Neuronal stem cell (in vitro differentiated cells): ENCODE results near the gene TNNT1.
A peak's percentile ranks its signal among the peaks of the same experiment; 100 is the strongest.

Experiments
- DNase-seq: peaks from one replicate; pipeline ENCODE4 v3.0.0-alpha.2; 2013; ENCODE audit warnings: low spot score
- H2AFZ ChIP-seq: one replicate; pipeline ENCODE4 v1.6.1; 2013; ENCODE audit warnings: mild to moderate bottlenecking, low read length, inconsistent platforms
- H2AK5ac ChIP-seq: 2 replicates; pipeline ENCODE4 v1.6.1; 2013; ENCODE audit warnings: low read depth, mild to moderate bottlenecking, inconsistent platforms, low read length, moderate library complexity, mixed read lengths
- H2BK120ac ChIP-seq: 2 replicates; pipeline ENCODE4 v1.6.1; 2013; ENCODE audit warnings: low read depth, mild to moderate bottlenecking, inconsistent platforms, low read length, moderate library complexity, mixed read lengths
- H2BK12ac ChIP-seq: one replicate; pipeline ENCODE4 v1.6.1; 2013; ENCODE audit warnings: low read length, inconsistent platforms
- H2BK15ac ChIP-seq: 2 replicates; pipeline ENCODE4 v1.6.1; 2013; ENCODE audit warnings: mild to moderate bottlenecking, low read length, inconsistent platforms, mixed read lengths
- H2BK5ac ChIP-seq: one replicate; pipeline ENCODE4 v1.6.1; 2013; ENCODE audit warnings: inconsistent platforms, mild to moderate bottlenecking, low read length, moderate library complexity
- H3K14ac ChIP-seq: one replicate; pipeline ENCODE4 v1.6.1; 2013; ENCODE audit warnings: low read length, inconsistent platforms
- H3K18ac ChIP-seq: 2 replicates; pipeline ENCODE4 v1.6.1; 2013; ENCODE audit warnings: low read length, inconsistent platforms
- H3K23ac ChIP-seq: 2 replicates; pipeline ENCODE4 v1.6.1; 2013; ENCODE audit warnings: low read depth, mild to moderate bottlenecking, mixed read lengths, low read length, inconsistent platforms; ENCODE audit not compliant: poor library complexity
- H3K27ac ChIP-seq: replicated peaks from 3 replicates; pipeline ENCODE4 v1.5.1; 2013; ENCODE audit warnings: low read length, inconsistent platforms
- H3K27me3 ChIP-seq, 3 experiments: 2 replicates each; pipeline ENCODE4 v1.6.1; 2013; ENCODE audit warnings: low read length in 3 of 3, mild to moderate bottlenecking in 2 of 3, inconsistent platforms in 1 of 3, low read depth in 1 of 3, mixed read lengths in 1 of 3, moderate library complexity in 1 of 3; ENCODE audit not compliant: control insufficient read depth in 3 of 3, insufficient read depth in 3 of 3
- H3K36me3 ChIP-seq, 2 donors: replicated peaks in 1 of 2; 2 replicates each; pipeline ENCODE4 v1.6.1; 2013; ENCODE audit warnings: low read length in 2 of 2; ENCODE audit not compliant: control insufficient read depth in 2 of 2, insufficient read depth in 2 of 2
- H3K4ac ChIP-seq: 2 replicates; pipeline ENCODE4 v1.6.1; 2013; ENCODE audit warnings: inconsistent platforms, mild to moderate bottlenecking, low read length, moderate library complexity
- H3K4me1 ChIP-seq, 2 donors: 1 replicate in 1 of 2; 2 replicates in 1 of 2; pipeline ENCODE4 v1.6.1; 2013; ENCODE audit warnings: low read length in 2 of 2, low read depth in 1 of 2; ENCODE audit not compliant: control insufficient read depth in 2 of 2, insufficient read depth in 1 of 2
- H3K4me2 ChIP-seq: one replicate; pipeline ENCODE4 v1.6.1; 2013; ENCODE audit warnings: mild to moderate bottlenecking, low read length, inconsistent platforms; ENCODE audit not compliant: insufficient read depth, poor library complexity, severe bottlenecking
- H3K4me3 ChIP-seq, 2 donors: 2 replicates each; pipeline ENCODE4 v1.5.1; 2013; ENCODE audit warnings: low read length in 2 of 2, mild to moderate bottlenecking in 2 of 2, inconsistent platforms in 1 of 2, moderate library complexity in 1 of 2
- H3K79me1 ChIP-seq: one replicate; pipeline ENCODE4 v1.6.1; 2013; ENCODE audit warnings: low read depth, mild to moderate bottlenecking, inconsistent platforms, low read length, moderate library complexity
- H3K9ac ChIP-seq: one replicate; pipeline ENCODE4 v1.6.1; 2013; ENCODE audit warnings: mild to moderate bottlenecking, low read depth, low read length, inconsistent platforms; ENCODE audit not compliant: poor library complexity
- H3K9me3 ChIP-seq, 2 donors: replicated peaks in 1 of 2; 2 replicates each; pipeline versions ENCODE3 to v1.6.1; 2013; ENCODE audit warnings: low read length in 2 of 2, mild to moderate bottlenecking in 2 of 2, inconsistent platforms in 1 of 2, low read depth in 1 of 2, mixed read lengths in 1 of 2, moderate library complexity in 1 of 2; ENCODE audit not compliant: control insufficient read depth in 2 of 2, insufficient read depth in 1 of 2
- H4K8ac ChIP-seq: one replicate; pipeline ENCODE4 v1.6.1; 2013; ENCODE audit warnings: low read depth, mild to moderate bottlenecking, inconsistent platforms, low read length, moderate library complexity
- H4K91ac ChIP-seq: one replicate; pipeline ENCODE4 v1.6.1; 2013; ENCODE audit warnings: low read length, low read depth, mild to moderate bottlenecking, inconsistent platforms; ENCODE audit not compliant: poor library complexity
- WGBS, 2 donors: extraction: QIAGEN DNeasy Blood & Tissue Kit; methylation state at CpG; one replicate each; pipeline ENCODE4 v1.1.7; 2013; ENCODE audit warnings: missing lambda C conversion rate in 2 of 2, mixed read lengths in 1 of 2; ENCODE audit not compliant: insufficient read length in 2 of 2, insufficient replicate concordance in 1 of 2; ENCODE audit errors: extremely low coverage in 2 of 2; 5-methylcytosine and 5-hydroxymethylcytosine counted together

The TNNT1 gene

DNA sequence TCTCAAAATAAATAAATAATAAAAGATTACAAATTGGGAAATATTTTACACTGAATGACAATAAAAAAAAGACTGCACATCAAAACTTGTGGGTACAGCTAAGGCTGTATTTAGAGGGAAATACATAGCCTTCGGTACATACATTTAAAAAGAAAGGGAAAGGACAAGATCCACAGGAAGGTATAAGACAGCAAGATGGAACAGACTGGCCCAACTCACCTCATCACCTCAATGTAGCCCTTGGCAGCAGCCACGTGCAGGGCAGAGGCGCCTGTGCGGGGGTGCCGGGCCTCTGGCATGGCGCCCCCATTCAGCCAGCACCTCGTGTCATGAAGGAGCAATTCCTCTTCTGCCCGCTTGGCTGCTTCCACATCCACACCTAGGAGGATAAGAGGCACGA lies 45.8 kb downstream of the TNNT1 start:
- no peak overlapping the region for H3K4me2 ChIP-seq
- H2AFZ ChIP-seq, result no peak overlapping the region
- no peak overlapping the region for H3K18ac ChIP-seq
- no peak overlapping the region for H2BK5ac ChIP-seq
- WGBS, 2 donors, result no CpG with 5 or more reads among the region's 9 CpGs
- H3K9me3 ChIP-seq, result peaks cover 6 to 7% of the 10 kb centered on the region in 2 donors
- peaks cover 20 to 51% of the 10 kb centered on the region in 2 donors for H3K36me3 ChIP-seq
- H4K8ac ChIP-seq, result no peak overlapping the region
- H3K9ac ChIP-seq, result no peak overlapping the region
- DNase-seq, result no peak
- H3K27ac ChIP-seq, result no peak overlapping the region
- H3K4me3 ChIP-seq, result peak overlapping the region in 1 of 2 donors; percentile 47
- no peak overlapping the region for H2AK5ac ChIP-seq
- no peak overlapping the region for H3K14ac ChIP-seq
- no peak overlapping the region for H2BK12ac ChIP-seq
- H2BK120ac ChIP-seq, result no peak overlapping the region
- no peak overlapping the region for H2BK15ac ChIP-seq
- H3K4ac ChIP-seq, result no peak overlapping the region
- no peaks in the 10 kb centered on the region for H3K27me3 ChIP-seq
- no peaks in the 10 kb centered on the region for H3K4me1 ChIP-seq
- H3K23ac ChIP-seq, result no peak overlapping the region
- H4K91ac ChIP-seq, result no peak overlapping the region
- peaks cover 10% of the 10 kb centered on the region for H3K79me1 ChIP-seq

DNA sequence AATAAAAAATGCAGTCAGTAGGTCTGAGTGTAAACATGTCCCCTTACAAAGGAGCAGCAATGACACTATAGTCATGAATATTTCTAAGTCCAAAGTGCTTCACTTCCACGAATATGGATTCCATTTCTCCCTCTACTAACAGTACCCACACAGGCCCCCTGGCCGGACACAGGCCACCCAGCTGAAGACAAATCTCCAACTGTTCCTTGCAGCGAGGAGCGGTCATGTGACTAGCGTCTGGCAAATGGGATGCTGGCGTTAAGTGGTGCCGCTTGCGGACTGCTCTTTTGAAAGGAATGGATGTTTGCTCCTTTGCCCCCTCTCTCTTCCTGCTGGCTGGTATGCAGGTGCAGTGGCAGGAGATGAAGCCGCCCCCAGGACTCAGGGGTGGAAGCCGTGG lies 47.7 kb downstream of the TNNT1 start:
- Histone ChIP-seq H2AFZ (no peak overlapping the region), H2BK120ac (no peak overlapping the region), H4K91ac (no peak overlapping the region), H3K4me3 (no peak overlapping the region), H3K4ac (no peak overlapping the region), H3K14ac (no peak overlapping the region), H2AK5ac (no peak overlapping the region), H3K27ac (no peak overlapping the region), H3K4me2 (no peak overlapping the region), H3K27me3 (no peaks in the 10 kb centered on the region), H3K9me3 (peaks cover 5 to 6% of the 10 kb centered on the region in 2 donors), H3K18ac (no peak overlapping the region), H2BK15ac (no peak overlapping the region), H3K23ac (peak overlapping the region; percentile 26), H2BK12ac (no peak overlapping the region), H4K8ac (no peak overlapping the region), H3K4me1 (no peaks in the 10 kb centered on the region), H3K9ac (no peak overlapping the region), H3K79me1 (peaks cover 12% of the 10 kb centered on the region), H2BK5ac (no peak overlapping the region), H3K36me3 (peaks cover 16 to 43% of the 10 kb centered on the region in 2 donors)
- DNase-seq, result no peak
- no CpG with 5 or more reads among the region's 10 CpGs for WGBS, 2 donors

DNA sequence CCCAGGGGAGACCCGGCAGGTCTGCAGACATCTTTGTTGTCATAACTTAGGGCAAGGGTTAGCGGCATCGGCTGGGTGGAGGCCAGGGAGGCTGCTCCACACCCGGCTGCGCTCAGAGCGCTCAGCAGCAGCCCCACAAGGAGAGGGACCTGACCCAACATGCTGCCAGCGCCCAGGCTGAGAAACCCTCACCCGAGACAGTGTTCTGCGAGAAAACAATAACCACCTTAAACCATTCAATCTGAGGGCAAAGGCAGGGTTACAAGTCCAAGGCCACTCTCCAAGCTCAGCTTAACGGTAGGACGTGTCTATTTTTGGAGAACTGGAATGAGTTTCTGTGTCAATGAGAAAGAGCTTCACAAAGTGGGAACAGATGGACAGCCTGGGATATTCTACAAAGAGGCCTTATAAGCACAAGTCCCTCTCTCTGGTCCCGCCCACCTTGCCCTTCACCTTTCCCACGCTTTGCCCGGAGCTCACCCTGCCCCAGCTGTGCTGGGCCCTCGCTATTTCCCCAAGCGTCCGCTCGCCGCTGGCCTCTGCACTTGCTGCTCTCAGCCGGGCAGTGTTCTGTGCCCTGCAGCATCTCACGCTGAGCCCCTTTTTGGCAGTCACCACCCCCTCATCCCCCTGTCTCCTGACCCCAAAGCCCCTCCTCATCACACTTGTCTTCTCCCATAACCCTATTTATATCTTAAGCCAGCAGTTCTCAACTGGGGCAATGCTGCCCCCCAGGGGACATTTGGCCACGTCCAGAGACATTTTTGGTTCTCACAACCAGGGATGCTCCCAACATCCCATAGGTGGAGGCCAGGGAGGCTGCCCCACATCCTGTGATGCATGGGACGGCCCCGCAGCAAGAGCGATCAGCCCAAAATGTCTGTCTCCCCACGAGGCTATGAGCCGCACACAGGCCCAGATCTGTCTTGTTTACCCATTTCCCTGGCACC lies 49.2 kb downstream of the TNNT1 start:
- no CpG with 5 or more reads among the region's 27 CpGs for WGBS, 2 donors
- Histone ChIP-seq H3K23ac (no peak overlapping the region), H4K91ac (no peak overlapping the region), H3K27ac (no peak overlapping the region), H3K9me3 (peaks cover 5 to 6% of the 10 kb centered on the region in 2 donors), H3K4ac (no peak overlapping the region), H2BK5ac (peak overlapping the region; percentile 66), H3K79me1 (peaks cover 12% of the 10 kb centered on the region), H2BK120ac (no peak overlapping the region), H3K4me3 (no peak overlapping the region), H2BK15ac (no peak overlapping the region), H2AFZ (no peak overlapping the region), H3K4me1 (peaks cover 0 to 7% of the 10 kb centered on the region in 2 donors), H2AK5ac (no peak overlapping the region), H3K36me3 (peaks cover 16 to 48% of the 10 kb centered on the region in 2 donors), H3K9ac (peak overlapping the region; percentile 47), H4K8ac (no peak overlapping the region), H3K4me2 (no peak overlapping the region), H2BK12ac (no peak overlapping the region), H3K18ac (no peak overlapping the region), H3K27me3 (no peaks in the 10 kb centered on the region), H3K14ac (no peak overlapping the region)
- DNase-seq, result no peak

DNA sequence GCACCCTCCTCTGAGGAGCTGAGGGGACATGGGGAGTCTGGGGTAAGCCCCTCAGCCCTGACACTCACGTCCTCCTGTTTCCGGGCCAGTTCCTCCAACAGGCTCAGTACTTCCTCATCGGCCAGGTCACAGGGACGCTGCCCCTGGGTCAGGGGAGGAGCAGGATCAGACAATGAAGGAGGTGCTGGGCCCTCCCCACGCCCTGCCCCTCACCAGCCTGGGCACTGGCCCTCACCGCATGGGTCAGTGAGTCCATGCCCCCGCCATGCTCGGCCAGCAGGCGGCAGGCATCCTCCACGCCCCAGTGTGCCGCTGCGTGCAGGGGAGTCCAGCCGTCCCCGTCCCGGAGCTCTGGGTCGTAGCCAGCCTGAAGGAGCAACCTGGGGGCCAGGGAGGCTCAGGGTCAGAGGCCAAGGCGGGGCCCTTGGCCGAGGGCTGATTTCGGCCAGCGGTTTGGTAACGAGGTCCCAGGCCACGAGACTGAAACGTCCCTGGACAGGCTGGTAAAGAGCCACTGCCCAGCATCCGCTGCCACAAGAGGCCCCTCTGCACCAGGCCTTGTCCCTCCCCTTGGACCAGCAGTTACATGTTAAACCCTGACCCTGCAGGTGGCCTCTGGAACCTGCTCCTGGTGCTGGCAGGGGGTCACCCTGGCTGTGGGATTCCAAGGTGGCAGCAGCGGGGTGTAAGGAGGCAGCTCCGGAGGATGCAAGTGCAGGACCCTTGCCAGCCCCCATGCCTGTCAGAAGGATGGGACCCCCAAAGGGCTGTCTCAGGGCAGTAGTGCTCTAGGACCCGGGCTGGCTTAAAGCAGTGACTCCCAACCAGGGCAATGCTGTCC lies 50.1 kb downstream of the TNNT1 start:
- H3K4me2 ChIP-seq, result no peak overlapping the region
- H4K91ac ChIP-seq, result no peak overlapping the region
- peak overlapping the region; percentile 66 for H2BK5ac ChIP-seq
- DNase-seq, result no peak
- no peak overlapping the region for H3K4me3 ChIP-seq
- peaks cover 16 to 54% of the 10 kb centered on the region in 2 donors for H3K36me3 ChIP-seq
- H3K79me1 ChIP-seq, result peaks cover 12% of the 10 kb centered on the region
- H3K4me1 ChIP-seq, result peaks cover 0 to 12% of the 10 kb centered on the region in 2 donors
- H3K9ac ChIP-seq, result peak overlapping the region; percentile 50
- WGBS, 2 donors, result no CpG with 5 or more reads among the region's 27 CpGs
- no peak overlapping the region for H2BK15ac ChIP-seq
- H3K4ac ChIP-seq, result no peak overlapping the region
- peaks cover 5 to 6% of the 10 kb centered on the region in 2 donors for H3K9me3 ChIP-seq
- H3K23ac ChIP-seq, result peak overlapping the region; percentile 65
- peak overlapping the region; percentile 64 for H3K18ac ChIP-seq
- H3K27me3 ChIP-seq, result no peaks in the 10 kb centered on the region
- no peak overlapping the region for H3K27ac ChIP-seq
- H2AFZ ChIP-seq, result no peak overlapping the region
- H2BK12ac ChIP-seq, result no peak overlapping the region
- no peak overlapping the region for H4K8ac ChIP-seq
- no peak overlapping the region for H2BK120ac ChIP-seq
- H2AK5ac ChIP-seq, result peak overlapping the region; percentile 75
- H3K14ac ChIP-seq, result peak overlapping the region; percentile 47
